Esophagus squamous epithelium (tissue), 4 donors: ENCODE measurements around the gene MPLKIP.

Experiments used
- CTCF ChIP-seq, 6 experiments: fragments of 450-650 bp in 4 of 6; fragments of 200-600 bp in 2 of 6; sonication (generic) in 2 of 6; IDR thresholded peaks; one replicate each; pipeline ENCODE4 v1.5.1; 2016 to 2019; ENCODE audit warnings: antibody characterized with exemption in 6 of 6, mild to moderate bottlenecking in 4 of 6, moderate library complexity in 4 of 6
- POLR2A ChIP-seq, 4 donors: fragments of 450-650 bp; IDR thresholded peaks; one replicate each; pipeline ENCODE4 v1.6.1; 2017; ENCODE audit warnings: antibody characterized with exemption in 4 of 4, mild to moderate bottlenecking in 4 of 4, moderate library complexity in 3 of 4

- TF ChIP-seq CTCF (IDR thresholded peaks at IDR 0.05) (peak; percentile 90 to 100 (median 96)), POLR2A (IDR thresholded peaks at IDR 0.05) (peak in 3 of 4 donors; percentile 30 to 47 (median 38))
Observed at GRCh38 chr7:40134428-40135316, at the start of gene MPLKIP, which contains the start of gene SUGCT.
